NCI-H510A (cell line): ENCODE results near the gene TRUB2.

Experiments
- DNase-seq: peaks from one replicate; lab custom pipeline; 2025; lab: John Stamatoyannopoulos, UW

TRUB2 gene

DNA sequence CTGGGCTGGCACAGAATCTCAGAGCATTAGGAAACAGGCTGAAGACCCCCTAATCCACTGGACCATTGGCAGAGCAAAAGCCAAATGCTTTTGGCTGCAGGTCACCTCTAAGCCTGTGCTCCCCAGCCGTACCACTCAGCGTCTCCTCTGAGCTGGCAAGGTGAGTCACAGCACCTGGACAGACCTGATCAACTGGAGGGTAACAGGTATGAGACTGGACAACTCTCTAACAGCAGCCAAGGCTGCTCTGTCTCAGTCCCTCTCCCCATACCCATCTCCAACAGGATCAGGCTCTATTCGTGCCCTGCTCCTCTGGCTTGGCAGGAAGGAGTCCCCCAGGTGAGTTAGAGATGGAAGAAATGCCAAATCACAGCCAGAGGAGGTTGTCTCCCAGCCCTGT, 51.1 kb downstream of the TRUB2 start:
- no peak for DNase-seq

DNA sequence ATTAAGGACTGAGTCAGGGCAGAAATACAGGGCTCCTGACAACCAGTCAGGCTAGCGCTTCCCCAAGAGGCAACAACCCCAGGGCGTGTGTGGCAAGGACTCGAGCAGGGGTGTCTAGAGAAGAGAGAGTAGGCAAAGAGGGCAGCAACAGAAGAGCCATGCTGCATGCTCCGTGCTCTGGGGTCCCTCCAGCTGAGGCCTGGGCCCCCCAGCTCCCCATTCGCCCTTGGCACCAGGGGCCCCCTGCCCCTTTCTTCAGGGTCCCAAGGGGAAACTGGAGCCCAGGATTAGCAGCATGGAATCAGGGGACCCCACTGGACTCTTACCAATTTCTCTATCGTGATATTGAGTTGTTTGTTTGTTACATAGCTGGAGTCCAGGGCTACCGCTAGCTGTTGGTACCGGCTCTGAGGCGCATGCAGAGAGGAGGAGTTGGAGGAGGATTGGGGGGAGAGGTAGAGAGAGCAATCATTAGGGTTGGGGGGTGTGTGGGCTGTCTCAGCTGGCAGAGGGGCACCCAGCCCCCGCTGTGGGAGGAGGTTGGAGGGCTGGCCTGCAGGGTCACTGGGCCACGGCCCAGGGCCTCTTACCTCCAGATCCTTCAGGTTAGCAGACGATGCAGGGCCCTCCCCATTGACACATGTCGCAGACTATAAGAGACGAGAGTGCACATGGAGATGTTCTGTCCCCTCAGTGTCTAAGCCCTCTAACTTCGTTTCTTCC, 55.2 kb downstream of the TRUB2 start:
- DNase-seq = no peak

DNA sequence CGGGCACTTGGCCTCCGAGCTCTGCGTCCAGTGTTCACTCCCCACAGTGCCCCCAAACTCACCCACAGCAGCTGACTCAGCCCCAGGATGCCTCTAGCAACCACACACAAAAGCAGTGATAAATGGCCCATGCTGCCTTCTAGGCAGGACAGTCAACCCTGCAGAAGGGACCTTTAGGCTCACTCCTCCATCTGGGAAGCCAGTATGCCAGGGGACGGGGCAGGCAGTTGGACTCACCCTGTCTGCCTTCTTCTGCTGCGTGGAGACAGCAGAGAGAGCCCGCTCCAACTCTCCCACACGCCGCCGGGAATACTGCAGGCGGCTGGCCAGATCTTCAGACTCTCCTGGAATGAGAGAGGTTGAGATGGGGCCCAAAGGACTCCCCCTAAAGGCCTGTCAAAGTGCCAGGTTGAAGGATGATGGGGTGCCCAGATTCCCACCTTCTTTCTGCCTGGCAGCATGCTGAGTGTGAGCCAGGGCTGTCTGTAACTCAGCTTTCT, 56.8 kb downstream of the TRUB2 start:
- DNase-seq = no peak

DNA sequence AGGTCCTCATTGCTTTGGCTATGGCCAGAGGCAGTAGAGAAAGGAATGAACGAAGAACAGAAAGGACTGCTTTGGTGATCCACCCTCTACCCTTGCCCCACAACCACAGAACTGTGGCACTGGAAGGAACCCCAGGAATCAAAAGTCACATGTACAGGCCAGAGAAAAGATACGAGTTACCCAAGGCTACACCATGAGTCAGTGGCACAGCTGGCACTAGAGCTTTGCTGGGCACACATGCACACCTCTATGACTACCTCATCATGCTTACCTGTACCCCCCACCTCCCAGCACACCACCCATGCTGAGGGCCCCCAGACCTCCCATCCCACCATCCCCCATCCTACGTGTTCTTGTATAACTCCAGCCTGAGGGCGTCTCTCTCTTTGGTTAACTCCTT, 59.6 kb downstream of the TRUB2 start:
- DNase-seq = no peak

DNA sequence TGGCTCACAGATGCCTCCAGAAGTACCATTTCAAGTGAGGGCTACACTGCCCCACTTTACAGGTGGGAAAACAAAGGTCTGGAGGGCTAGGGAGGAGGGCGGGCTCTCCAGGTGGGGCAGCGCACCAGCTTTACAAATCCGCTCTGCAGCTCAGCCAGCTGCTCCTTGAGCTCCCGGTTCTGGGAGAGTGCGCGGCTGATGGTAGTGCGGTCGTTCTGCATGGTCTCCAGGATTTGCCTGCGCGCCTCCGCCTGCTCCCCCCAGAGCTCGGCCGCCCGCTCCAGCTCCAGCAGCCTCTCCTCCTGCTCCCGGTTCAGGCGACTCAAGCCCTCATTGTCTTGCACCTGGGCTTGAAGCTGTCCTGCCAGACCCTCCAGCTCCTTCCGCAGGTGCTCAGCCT, 61.9 kb downstream of the TRUB2 start:
- no peak for DNase-seq

DNA sequence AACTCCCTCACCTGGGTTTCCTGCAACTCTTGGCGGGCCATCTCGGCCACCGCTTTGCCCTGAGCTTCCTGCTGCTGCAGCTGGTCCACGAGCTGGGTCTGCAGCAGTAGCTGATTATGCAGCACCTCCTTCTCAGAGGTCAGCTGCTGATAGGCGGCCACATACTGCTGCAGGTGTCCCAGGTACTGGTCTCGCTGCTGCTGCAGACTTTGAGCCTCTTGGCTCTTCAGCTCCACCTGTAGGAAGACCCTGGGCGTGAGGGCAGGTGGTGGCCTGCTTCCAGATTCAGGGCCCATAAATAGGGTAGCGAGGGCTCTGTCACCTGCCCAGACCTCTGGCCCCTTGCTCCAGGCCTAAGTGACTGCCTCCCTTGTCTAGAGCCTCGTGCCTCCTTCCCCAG, 63.1 kb downstream of the TRUB2 start:
- no peak for DNase-seq

DNA sequence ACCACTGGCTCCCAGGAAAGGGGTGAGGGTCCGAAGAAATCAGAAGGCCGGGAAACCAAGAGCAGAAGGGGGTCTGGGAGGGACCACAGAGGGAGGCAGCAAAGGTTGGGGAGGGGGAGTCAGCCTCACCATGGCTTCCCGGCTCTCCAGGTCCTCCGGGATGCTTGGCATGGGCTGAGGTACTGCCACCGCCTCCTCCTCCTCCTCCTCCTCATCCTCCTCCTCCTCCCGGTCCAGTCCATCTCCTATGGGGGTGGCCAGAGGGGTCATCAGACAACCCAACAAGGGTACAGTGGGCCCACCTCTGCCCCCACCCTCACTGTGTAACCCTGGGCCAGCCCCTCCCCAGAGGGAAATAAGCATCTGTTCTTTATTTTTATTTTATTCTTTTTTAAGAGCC, 63.9 kb downstream of the TRUB2 start:
- no peak for DNase-seq

DNA sequence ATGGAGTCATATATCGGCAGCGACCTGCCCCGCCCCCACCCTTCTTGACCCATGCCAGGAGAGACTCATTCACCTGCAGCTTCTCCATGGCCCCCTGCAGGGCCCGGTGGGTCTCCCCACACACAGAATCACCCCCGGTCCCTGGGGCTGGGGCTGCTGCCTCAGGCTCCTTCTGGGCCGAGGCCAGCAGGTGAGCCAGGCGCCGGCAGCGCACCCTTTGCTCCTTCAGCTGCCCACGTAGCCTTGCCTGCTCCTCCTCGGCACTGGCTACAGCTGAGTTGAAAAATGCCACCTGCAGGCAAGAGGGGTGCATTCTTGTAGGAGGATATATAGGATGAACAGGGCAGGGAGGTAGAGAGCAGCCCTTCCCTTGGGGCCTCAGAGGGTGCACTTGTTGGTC, 64.3 kb downstream of the TRUB2 start:
- no peak for DNase-seq

DNA sequence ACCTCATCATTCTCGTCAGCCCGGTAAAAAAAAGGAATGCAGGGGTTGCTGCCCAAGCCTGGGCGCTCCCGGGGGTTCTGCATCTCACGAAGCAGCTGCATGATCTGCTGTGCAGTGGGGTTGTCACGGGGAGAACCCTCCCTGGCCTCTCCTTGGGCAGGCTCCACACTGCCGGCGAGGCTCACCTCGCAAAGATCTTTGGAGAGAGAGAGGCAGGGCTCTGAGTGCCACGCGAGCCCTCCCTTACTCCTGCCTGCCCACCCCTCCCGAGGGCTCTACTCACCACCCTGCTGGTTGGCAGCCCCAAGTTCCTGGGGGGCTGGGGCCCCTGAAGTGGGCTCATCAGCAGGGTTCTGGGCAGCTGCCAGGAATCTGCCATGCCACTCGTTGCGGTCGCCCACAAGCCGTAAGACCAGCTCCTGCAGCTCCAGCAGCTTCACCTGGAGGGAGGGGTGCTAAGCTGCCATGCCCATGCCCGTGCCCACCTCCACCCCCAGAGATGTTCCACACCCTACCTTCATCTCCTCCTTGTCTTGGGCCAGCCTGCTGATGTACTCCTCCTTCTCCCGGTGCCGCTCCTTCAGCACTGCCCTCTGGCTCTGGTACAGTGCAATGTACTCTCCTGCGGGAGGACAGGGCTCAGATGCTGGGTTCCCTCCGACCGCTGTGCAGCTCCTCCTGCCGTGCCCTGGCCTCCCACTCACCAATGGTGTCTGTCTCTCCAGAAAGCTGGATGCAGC, 65.0 kb downstream of the TRUB2 start:
- no peak for DNase-seq
